ENCODE results near the gene ETFBKMT.

The ETFBKMT gene, protein sequence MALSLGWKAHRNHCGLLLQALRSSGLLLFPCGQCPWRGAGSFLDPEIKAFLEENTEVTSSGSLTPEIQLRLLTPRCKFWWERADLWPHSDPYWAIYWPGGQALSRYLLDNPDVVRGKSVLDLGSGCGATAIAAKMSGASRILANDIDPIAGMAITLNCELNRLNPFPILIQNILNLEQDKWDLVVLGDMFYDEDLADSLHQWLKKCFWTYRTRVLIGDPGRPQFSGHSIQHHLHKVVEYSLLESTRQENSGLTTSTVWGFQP

DNA sequence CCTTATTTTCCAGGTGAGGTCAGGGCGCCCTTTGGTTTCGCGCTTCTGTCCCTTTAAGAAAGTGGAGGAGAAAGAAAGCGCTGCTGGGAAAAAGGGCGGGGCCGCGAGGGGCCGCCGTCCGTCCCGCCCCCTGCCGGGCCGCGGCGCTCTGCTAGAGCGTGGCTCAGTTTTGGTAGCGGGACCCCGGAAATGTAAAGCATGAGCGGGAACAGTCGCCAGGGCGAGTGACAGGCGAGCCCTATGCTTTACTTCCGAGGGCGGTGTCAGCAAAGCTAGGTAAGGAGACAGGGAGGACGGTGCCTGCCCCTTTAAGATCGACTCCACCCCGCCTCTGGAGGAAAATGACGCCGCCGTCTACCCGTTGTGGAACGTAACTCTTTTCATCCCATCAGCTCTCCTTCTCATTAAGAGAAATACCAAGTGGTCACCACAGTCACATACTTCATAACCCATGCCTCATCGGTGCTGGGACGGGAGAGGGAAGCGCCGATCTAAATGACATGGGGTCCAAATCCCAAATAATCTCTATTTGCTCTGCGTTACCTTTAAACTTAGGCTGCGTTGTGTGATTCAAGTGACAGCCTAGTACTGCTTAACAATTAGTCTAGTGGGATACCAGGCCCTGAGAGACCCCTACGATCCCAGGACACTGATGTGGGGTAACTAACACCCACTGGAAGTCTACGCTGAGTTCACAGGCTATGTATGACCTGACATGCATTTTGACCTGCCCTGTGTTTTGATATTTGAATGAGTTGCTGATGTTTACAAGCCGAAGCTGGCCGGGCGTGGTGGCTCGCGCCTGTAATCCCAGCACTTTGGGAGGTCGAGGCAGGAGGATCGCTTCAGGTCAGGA is at the start of gene ETFBKMT:
ETFBKMT (plus strand) TSS at position 602 of the 856 bp plus-strand sequence. CDS start 2,266 bp downstream, outside the sequence.
- DNase-seq (ENCODE audit: low read depth in 2 of 2), result peak; percentile 83 to 84

- no peak for DNase-seq (ENCODE audit: low read depth in 2 of 2)
Observed at GRCh38 chr12:31612819-31613218, 46.7 kb upstream of the ETFBKMT start.

DNA sequence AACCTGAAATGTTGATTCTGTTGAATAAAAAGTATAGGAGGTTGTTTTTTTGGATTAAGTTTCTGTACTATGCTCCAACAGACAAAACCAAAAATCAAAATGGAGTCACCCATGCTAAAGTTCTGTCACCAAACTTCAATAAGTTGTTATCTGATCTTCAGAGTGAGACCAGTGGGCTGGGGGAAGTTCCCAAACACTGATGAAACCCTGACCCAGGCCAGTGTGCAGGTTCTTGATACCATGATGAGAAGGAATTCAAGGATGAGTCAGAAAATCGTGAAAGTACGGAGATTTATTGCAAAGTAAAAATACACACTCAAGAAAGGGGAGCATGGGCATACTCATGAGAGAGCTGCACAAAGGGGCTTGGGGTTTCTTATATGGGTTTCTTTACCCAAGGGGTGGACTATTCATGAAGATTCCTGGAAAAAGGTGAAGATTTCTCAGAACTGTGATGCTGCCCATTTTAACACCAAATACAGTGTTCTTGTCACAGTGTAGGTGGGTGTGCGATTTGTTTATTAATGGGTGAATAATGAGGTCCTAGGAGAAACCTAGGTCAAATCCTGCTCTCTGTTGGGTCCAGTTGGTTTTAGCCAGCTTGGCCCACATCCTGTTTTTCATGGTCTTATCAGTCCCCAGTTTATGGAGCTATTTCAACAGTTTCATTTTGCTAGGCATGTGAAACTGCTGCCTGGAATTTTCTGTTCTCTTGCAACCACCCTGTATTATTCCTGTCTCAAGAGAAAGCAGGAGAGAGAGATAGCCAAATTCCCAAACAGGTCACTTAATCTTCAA is 41.1 kb upstream of the ETFBKMT start:
- no peak for DNase-seq (ENCODE audit: low read depth in 2 of 2)

DNA sequence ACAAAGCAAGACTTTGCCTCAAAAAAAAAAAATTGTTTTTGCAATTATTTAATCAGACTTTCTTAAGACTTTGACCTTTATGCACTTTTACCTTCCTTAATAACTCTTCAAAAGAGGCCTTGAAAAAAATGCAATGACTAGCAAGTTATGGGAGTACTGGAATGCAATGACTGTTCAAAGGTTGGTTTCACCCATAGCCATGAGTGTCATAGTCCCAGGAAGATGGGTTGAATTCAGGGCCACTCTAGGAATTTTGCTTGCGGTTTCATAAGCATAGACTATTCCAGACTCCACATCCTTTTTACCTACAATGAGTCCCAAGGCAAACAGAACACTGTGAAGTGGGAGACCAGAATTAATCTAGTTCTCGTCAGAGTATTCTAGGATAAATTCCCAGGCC is 39.2 kb upstream of the ETFBKMT start:
- no peak for DNase-seq (ENCODE audit: low read depth in 2 of 2)

- DNase-seq (ENCODE audit: low read depth in 2 of 2), result no peak
Observed at GRCh38 chr12:31622038-31622437, 37.5 kb upstream of the ETFBKMT start.

DNA sequence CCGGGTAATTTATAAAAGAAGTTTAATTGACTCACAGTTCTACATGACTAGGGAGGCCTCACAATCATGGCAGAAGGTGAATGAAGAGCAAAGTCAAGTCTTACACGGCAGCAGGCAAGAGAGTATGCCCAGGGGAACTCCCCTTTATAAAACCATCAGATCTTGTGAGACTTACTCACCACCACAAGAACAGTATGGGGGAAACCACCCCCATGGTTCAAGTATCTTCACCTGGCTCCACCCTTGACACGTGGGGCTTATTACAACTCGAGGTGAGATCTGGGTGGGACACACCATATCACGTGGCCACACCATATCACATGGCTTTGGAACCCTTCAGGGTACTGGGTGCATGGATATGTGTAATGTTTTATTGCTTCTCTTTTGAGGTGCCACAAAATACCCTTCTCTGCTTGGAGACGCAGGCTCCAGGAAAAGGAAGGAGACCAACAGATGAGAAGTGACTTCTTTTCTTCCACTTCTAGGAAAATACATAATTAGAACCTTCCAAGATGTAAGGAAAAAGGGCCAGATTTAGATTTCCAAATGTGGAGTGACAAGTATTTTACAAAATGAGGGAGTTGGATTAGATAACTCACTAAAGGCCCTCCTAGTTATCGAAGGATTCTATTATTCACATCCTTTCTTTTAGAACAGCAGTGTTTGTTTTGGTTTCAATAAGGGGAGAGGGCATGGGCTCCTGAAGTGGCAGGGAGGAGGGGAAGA is 33.1 kb upstream of the ETFBKMT start:
- no peak for DNase-seq (ENCODE audit: low read depth in 2 of 2)

GRCh38 chr12:31627456-31628054 is 31.9 kb upstream of the ETFBKMT start:
- DNase-seq (ENCODE audit: low read depth in 2 of 2), result no peak

GRCh38 chr12:31629756-31630732 is 29.4 kb upstream of the ETFBKMT start:
- DNase-seq (ENCODE audit: low read depth in 2 of 2), result no peak

- DNase-seq (ENCODE audit: low read depth in 2 of 2), result no peak
Observed at GRCh38 chr12:31631023-31631724, 28.3 kb upstream of the ETFBKMT start.

GRCh38 chr12:31631809-31632208 is 27.7 kb upstream of the ETFBKMT start:
- no peak for DNase-seq (ENCODE audit: low read depth in 2 of 2)

DNA sequence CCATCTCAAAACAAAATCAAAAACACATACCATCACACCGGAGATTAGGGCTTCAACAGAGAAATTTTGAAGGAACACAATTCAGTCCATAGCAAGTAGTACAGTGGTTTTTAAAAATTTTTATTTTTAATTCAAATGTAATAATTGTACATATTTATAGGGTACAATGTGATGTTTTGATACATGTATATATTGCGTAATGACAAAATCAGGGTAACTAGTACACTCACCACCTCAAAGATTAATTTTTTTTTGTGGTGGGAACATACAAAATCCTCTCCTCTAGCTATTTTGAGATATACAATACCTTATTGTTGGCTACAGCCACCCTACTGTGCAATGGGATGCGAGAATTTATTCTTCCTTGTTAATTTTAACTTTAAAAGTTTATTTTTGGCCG is 26.0 kb upstream of the ETFBKMT start:
- DNase-seq (ENCODE audit: low read depth in 2 of 2), result no peak

GRCh38 chr12:31634620-31635019 is 24.9 kb upstream of the ETFBKMT start:
- no peak for DNase-seq (ENCODE audit: low read depth in 2 of 2)

- no peak for DNase-seq (ENCODE audit: low read depth in 2 of 2)
Observed at GRCh38 chr12:31641509-31642090, 17.9 kb upstream of the ETFBKMT start.

DNA sequence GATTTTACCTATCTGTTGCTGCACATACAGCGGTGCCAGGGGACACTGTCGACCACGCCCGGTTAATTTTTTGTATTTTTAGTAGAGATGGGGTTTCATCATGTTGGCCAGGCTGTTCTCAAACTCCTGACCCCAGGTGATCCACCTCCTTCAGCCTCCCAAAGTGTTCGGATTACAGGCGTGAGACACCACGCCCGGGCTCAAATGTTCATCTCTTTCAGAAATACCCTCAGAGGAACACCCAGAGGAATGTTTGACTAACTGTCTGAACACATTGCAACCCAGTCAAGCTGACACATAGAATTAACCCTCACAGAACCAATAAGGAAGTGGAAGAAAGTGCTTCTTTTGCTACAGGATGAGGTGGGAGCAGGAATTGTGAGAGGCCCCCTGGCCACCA is 15.0 kb upstream of the ETFBKMT start:
- no peak for DNase-seq (ENCODE audit: low read depth in 2 of 2)

GRCh38 chr12:31645924-31646323 is 13.6 kb upstream of the ETFBKMT start:
- no peak for DNase-seq (ENCODE audit: low read depth in 2 of 2)

GRCh38 chr12:31647086-31647491 is 12.4 kb upstream of the ETFBKMT start:
- no peak for DNase-seq (ENCODE audit: low read depth in 2 of 2)

- no peak for DNase-seq (ENCODE audit: low read depth in 2 of 2)
Observed at GRCh38 chr12:31650918-31651317, 8.6 kb upstream of the ETFBKMT start.

DNA sequence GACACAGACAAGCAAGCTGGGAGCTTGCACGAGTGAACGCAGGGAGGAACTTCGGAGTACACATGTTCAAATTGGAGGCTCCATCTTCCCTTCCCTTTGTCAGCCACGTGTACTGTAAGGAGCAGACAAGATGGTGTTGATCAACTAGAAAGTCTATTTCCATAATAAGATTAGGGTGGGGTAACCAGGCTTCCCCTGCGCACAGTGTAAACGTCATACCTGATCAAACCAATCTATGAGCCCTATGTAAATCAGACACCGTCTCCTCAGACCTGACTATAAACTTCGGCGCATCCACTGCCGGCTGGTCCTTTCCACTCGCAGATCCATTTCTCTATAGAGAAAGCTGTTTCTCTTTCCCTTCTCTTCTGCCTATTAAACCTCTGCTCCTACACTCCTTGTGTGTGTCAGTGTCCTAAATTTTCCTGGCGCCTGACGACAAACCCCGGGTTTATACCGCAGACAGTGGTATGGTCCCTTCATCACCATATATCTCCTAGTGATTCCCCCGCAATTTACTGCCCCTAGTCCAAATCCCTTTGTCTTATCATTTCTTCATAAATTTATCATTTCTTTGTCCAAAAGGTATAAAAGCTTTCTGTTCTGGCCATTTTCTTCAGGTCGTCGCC is 7.5 kb upstream of the ETFBKMT start:
- no peak for DNase-seq (ENCODE audit: low read depth in 2 of 2)

GRCh38 chr12:31655208-31655607 is 4.3 kb upstream of the ETFBKMT start:
- no peak for DNase-seq (ENCODE audit: low read depth in 2 of 2)

All from stimulated activated CD4-positive, alpha-beta T cell treated with anti-CD3 and anti-CD28 coated beads, Interleukin-1b, Interleukin-23, amount 100 ng/mL, for 4 hours (primary cell).